Fibroblast of pulmonary artery (primary cell): ENCODE data around the gene GATD1.

Experiments used
- DNase-seq: peaks from one replicate; pipeline ENCODE4 v3.0.0-alpha.2; 2010; ENCODE audit warnings: low read depth
- H3K4me3 ChIP-seq: replicated peaks from 2 replicates; pipeline ENCODE4 v1.5.1; 2011; ENCODE audit warnings: low read depth, mild to moderate bottlenecking, control low read depth, low read length, moderate library complexity
- CTCF ChIP-seq: IDR thresholded peaks from 2 replicates; pipeline ENCODE4 v1.5.1; 2011; ENCODE audit warnings: mild to moderate bottlenecking, control low read depth, low read length, inconsistent platforms; ENCODE audit errors: missing control alignments

The GATD1 gene

GRCh38 chr11:811446-812245, 34.4 kb upstream of the GATD1 start:
- peak overlapping the region; percentile 90 for H3K4me3 ChIP-seq
- TF ChIP-seq CTCF, result no peak
- peak; percentile 37 for DNase-seq

GRCh38 chr11:810040-810567, 32.8 kb upstream of the GATD1 start:
- TF ChIP-seq CTCF, result no peak
- peak overlapping the region; percentile 90 for H3K4me3 ChIP-seq
- DNase-seq, result no peak

GRCh38 chr11:809287-810039, 32.2 kb upstream of the GATD1 start, which contains the start of gene RPLP2:
Gene RPLP2 (plus strand): TSS chr11:809967. CDS start chr11:810235, 268 bp downstream.
- H3K4me3 ChIP-seq, result peak within 1 kb of the TSS; percentile 90
- no peak for TF ChIP-seq CTCF
- DNase-seq, result peak; percentile 97

- DNase-seq, result no peak
- H3K4me3 ChIP-seq, result peak overlapping the region; percentile 90
- TF ChIP-seq CTCF, result no peak
Measured at GRCh38 chr11:808427-809286, 31.4 kb upstream of the GATD1 start.

GRCh38 chr11:804599-804964, 27.3 kb upstream of the GATD1 start:
- peak overlapping the region; percentile 58 for H3K4me3 ChIP-seq
- DNase-seq, result no peak
- TF ChIP-seq CTCF, result no peak

- no peak for DNase-seq
- peak overlapping the region; percentile 58 for H3K4me3 ChIP-seq
- TF ChIP-seq CTCF, result no peak
Measured at GRCh38 chr11:803770-804598, 26.7 kb upstream of the GATD1 start.
